ENCODE data around the gene CHST7.
"Not testable (repeated sequence)": the region's sequence is repeated elsewhere in the genome, so short reads cannot be mapped to it uniquely, and the experiment has no call there.

CHST7 gene

DNA sequence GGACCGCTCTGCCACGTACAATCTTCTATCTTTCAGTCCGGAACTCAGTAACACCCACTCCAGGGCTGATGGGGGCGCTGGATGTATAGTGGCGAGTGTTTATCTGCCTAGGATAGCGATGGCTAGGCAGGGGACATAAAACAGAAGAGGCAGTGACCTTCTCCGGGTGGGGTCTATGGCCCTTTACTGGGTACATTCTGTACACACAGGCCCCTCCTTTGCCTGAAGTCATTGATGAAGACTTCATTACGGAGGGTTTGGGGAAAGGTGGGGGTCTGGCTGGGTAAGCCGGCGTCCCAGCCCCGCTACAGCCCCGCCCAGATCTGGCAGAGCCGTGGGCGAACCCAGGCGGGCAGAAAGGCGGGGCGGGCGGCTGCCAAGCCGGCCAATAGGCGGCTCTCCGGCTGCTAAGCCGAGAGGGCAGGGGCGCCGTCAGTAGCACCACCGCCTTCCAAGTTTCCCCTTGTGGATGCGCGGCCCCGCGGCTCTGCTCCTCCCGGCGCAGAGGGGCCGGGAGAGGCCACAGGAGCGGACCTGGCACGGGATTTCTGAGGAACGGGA lies at the start of gene CHST7:
Gene CHST7, plus strand, starts transcription at position 435 of the 561 bp plus-strand sequence. CDS start 167 bp downstream, outside the sequence.
- DNase-seq, result peak; percentile 52

GRCh38 chrX:46528640-46529039 lies 44.9 kb upstream of the CHST7 start:
- DNase-seq, result not testable (repeated sequence)

DNA sequence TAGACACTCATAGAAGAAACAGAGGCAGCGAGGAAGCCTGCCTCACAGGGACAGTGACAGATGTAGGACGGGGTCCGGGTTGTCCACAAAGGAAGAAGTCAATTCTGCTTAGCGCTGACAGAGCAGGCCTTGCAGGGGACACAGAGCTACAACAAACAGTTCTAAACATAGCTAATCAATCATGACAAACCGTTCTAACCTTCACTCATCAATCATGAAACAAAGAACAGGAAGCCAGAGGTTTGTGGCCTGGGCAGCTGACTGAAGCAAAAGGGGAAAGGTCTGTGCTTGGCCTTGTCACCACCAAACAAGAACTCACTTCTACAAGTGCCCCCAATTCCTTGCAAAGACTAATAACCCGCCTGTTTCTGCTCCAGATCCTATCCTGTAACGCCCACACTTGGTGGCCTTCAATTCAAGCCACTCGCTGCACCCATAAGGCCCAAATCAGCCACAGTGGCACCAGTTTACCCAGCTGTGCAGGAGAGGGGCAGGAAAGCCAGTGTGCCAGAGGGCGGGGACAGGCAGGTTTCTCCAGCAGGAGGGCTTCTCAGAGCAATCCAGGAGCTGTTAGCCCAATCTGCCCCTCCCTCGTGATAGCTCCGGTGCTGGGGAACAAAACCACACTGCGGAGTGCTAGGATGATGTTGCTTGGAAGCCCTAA lies 43.7 kb upstream of the CHST7 start:
- DNase-seq, result not testable (repeated sequence)

DNA sequence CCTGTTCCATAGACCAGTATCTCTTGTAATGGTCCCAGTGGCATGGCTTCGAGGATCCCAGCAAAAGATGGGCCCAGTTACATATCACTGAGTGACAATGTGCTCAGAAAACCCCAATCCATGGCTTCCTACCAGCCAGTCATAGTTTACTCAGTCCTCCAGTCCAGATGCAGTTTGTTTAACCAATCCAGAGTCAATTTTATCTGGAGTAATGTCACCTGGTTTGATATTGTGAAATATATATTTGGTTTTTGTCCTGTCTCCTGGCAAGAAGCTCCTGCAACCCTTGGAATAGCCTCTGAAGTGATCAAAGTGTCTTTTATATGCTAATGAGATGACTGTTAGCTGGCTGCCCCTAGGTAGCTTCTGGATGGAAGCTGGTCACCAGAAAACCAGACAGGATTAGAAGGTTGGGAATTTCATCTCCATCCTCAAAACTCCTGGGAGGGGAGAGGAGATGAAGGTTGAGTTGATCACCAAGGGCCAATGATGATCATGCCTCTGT lies 43.1 kb upstream of the CHST7 start:
- not testable (repeated sequence) for DNase-seq

- no peak for DNase-seq
These were observed 42.1 kb upstream of the CHST7 start for GRCh38 chrX:46531442-46531841.

DNA sequence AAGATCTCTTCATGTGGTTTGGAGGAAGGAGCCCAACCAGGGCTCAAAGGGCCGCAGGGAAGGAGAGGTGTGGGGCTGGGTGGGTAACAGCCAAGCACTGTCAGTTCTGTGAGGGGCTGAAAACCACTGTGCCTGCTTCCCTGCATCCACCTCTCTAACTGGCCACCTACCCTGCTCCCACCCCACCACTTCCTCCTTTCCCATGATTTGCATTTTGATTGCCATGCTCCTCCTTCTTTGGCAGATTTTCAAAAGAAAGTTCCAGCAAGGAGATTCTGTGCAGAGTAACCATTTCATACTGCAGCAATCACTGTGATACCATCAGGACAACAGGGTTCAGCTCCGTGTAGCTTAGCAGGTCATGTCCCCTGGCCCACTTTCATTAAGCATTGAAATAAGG lies 30.1 kb upstream of the CHST7 start:
- DNase-seq, result no peak

GRCh38 chrX:46544527-46544926 lies 29.0 kb upstream of the CHST7 start:
- not testable (repeated sequence) for DNase-seq

DNA sequence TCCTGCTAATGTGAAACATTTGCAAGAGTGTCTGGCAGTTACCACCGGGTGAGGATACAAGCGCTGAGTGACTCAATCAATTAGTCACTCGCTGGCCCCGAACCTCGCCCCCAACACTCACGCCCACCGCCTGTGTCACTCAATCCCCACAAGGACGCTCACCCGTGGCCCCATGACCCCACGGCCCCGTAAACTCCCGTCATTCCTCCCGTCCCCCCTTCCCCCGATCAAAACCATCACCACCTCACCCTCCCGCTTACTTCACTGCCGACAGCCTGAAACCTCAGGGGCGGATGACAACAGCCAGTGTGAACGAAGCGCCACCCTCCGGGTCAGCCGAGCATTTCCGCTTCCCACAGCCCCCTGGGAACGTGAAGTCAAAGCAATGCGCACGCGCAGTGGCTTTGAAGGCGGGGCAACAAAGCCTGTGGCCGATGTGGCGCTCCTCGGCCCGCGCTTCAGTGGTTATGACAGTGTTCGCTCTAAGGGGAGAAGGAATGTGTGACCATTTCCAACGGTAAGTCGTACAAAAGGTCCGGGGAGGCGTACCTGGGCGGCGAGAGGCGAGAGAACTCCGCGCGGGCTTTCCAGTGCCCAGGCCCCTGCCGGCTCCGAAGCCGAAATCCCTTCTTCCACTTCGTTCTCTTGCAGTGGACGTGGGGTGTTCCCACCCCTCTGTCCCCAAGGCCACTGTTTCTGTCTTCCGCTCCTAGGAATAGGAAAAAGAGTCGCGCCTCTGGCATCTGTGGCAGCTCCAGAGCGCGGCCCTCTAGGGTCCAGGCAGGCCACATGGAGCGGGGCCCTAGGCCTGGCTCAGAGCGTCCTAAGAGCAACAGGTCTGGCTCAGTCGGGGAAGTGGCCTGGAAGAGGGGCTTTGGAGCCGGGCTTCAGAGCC lies 28.2 kb upstream of the CHST7 start, which contains the start of gene ZNF674:
Gene ZNF674, minus strand, starts transcription at position 311 of the 895 bp plus-strand sequence. CDS start 3,334 bp downstream, outside the sequence.
- DNase-seq, result peak; percentile 87

GRCh38 chrX:46547857-46548256 lies 25.7 kb upstream of the CHST7 start:
- no peak for DNase-seq

DNA sequence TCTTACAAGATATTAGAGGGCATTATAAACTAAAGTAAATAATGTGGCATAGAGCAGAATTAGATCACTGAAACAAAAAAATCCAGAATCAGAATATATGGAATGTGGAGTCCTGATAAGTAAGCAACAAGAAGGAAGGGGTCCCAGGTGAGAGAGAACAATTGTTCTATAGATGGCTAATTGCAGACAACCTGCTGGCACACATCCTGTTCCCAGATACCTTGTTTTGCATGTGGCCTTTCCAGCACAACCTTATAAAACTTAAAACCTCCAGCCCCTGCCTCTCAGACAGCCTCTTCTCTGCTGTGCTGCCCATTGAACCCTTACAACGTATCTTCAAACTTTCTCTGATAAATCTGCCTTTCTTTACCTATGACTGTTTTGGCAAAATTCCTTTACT lies 23.7 kb upstream of the CHST7 start:
- DNase-seq, result no peak

DNA sequence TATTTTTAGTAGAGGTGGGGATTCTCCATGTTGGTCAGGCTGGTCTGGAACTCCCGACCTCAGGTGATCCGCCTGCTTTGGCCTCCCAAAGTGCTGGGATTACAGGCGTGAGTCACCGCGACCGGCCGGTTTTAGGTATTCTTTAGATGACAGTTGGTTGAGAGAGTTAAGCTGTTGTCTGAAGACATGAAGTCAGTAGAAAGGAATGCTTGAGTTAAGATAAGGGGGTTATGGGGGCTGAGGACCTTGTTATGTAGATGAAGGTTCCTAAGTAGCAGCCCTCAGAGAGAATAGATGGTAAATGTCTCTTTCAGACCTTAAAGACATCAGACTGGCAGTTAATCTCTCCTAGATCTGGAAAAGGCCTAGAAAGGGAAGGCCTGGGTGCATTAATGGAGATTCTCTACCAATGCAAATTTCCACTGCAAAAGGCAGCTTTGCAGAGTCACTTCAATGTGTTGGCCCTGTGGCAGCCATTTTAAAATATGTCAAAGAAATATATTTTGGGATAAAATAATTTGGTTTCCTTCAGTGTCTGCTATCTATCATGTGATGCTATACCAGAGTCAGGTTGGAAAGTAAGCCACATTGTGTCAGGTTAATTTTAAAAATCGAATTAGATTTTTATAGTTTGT lies 22.0 kb upstream of the CHST7 start:
- no peak for DNase-seq

DNA sequence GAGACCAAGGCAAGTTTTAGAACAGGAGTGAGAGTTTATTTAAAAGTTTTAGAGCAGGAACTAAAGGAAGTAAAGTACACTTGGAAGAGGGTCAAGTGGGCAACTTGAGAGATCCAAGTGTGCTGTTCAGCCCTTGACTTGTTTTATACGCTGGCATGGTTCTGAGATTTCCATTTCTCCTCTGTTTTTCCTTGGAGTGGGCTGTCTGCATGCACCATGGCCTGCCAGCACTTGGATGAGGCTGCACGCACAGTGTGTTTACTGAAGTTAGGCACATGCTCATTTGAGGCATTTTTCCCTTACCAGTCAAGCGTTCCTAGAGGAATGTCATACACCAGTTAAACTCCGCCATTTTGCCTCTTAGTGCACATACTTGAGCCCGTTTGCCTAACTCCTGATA lies 19.6 kb upstream of the CHST7 start:
- DNase-seq, result no peak

DNA sequence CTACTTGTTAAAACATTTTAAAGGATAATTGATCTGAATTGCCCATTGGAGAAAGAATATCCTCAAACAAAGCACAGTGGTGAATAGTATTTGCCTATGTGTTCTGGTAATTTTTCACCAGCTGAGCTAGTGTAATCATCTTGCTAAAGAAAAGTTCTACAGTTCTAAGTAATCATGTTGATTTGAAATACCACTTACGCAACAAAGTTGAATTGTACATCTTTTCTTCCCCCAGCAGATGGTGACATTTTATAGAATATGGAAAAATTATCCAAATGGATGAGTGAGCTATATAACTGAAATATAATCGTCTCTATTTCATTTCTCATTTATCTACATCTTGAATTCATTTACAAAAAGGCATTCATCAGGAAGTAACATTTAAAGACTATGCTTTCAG lies 18.6 kb upstream of the CHST7 start:
- DNase-seq, result no peak

- no peak for DNase-seq
These were observed 14.5 kb upstream of the CHST7 start for GRCh38 chrX:46559062-46559461.

- DNase-seq, result no peak
These were observed 11.5 kb upstream of the CHST7 start for GRCh38 chrX:46561824-46562657.

DNA sequence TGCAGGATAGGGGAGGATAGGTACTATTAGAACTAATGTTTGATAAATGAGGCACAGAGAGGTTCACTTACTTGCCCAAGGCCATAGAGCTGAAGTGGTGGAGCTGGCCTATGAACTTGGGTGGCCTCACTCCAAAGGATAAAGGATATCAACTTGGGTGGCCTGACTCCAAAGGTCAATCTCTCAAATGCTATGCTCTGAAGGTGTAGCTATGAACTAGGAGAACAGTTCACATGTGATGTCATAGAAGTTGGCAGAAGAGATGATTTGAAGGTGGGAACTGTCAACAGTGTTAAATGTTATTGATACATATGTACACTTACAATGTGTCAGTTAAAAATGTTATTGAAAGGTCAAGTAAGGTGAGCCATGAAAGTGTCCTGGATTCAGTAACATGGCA lies 6.2 kb upstream of the CHST7 start:
- no peak for DNase-seq

- no peak for DNase-seq
These were observed 3.9 kb upstream of the CHST7 start for GRCh38 chrX:46569621-46570020.

GRCh38 chrX:46571423-46572339 lies 1.9 kb upstream of the CHST7 start:
- no peak for DNase-seq

DNA sequence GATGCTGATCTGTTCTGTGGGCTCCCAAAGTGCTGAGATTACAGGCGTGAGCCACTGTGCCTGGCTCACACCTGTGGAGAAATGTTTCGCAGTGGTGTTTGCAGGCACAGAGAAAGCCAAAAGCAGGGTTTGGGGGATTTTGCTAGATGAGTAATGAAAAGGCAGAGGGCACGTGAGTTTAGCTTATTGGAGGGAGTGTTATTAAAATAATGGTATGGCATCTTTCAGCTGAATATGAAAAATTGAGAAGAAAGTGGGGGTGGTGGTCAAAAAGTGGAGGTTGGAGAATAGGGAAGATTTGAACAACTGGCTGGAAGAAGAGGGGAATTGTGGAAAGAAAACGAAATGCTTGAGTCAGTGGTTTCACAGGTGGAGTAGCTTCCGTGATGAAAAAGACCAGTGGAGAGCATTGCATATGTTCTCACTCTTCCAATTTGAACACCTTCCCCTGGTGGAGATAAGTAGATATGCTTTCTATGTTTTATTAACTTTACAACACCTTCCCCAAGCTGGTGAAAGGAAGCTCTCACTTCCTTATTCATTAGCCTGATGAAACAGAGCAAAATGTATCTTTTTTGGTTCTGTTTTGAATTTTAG lies 1.1 kb upstream of the CHST7 start:
- DNase-seq, result no peak
